Aorta (tissue), 5 donors: ENCODE results near the gene FZR1. TPM values are rescaled to one million over a fixed set of nuclear protein-coding genes. Genes with fewer than 3 reads are reported as not detected.
"Not testable (repeated sequence)": the region's sequence is repeated elsewhere in the genome, so short reads cannot be mapped to it uniquely, and the experiment has no call there.

ENCODE experiments used
- ATAC-seq: fragments of 200-7000 bp; cut with Tn5 transposase; one replicate; pipeline ENCODE4 v1.9.1; 2022; ENCODE audit warnings: moderate library complexity; ENCODE audit not compliant: low FRiP score
- DNase-seq, 2 donors: peaks; one replicate each; pipeline ENCODE4 v3.0.0-alpha.2; 2020
- H3K27ac ChIP-seq, 2 donors: one replicate each; pipeline ENCODE4 v1.5.1; 2013; ENCODE audit warnings: low read length in 2 of 2, mild to moderate bottlenecking in 2 of 2, moderate library complexity in 2 of 2, control low read depth in 1 of 2, inconsistent platforms in 1 of 2, low read depth in 1 of 2
- H3K27me3 ChIP-seq, 2 donors: one replicate each; pipeline ENCODE4 v1.6.1; 2013; ENCODE audit warnings: control low read depth in 1 of 2, low read length in 1 of 2, mild to moderate bottlenecking in 1 of 2, moderate library complexity in 1 of 2; ENCODE audit not compliant: insufficient read depth in 2 of 2, control insufficient read depth in 1 of 2
- H3K36me3 ChIP-seq, 2 donors: one replicate each; pipeline ENCODE4 v1.6.1; 2013; ENCODE audit warnings: control low read depth in 1 of 2, low read length in 1 of 2, mild to moderate bottlenecking in 1 of 2; ENCODE audit not compliant: insufficient read depth in 2 of 2, control insufficient read depth in 1 of 2
- H3K4me1 ChIP-seq, 2 donors: one replicate each; pipeline ENCODE4 v1.6.1; 2013; ENCODE audit warnings: low read length in 2 of 2, control low read depth in 1 of 2, mild to moderate bottlenecking in 1 of 2, moderate library complexity in 1 of 2; ENCODE audit not compliant: insufficient read depth in 2 of 2, control insufficient read depth in 1 of 2
- H3K4me3 ChIP-seq, 2 donors: one replicate each; pipeline ENCODE4 v1.5.1; 2013; ENCODE audit warnings: low read length in 2 of 2, control low read depth in 1 of 2, mild to moderate bottlenecking in 1 of 2
- H3K9me3 ChIP-seq: one replicate; pipeline ENCODE4 v1.6.1; 2013; ENCODE audit warnings: mild to moderate bottlenecking, low read length; ENCODE audit not compliant: control insufficient read depth
- WGBS, 2 donors: extraction: QIAGEN DNeasy Blood & Tissue Kit; methylation state at CpG; one replicate each; pipeline ENCODE4 v1.1.7; 2013; 5-methylcytosine and 5-hydroxymethylcytosine counted together
- intact Hi-C, 2 donors: fragments of 100-400 bp; cut with DNase I; formaldehyde crosslinking; loops; one replicate each; pipeline versions ENCODE4 v1.14.2 to v1.15.0; 2022
- polyA plus RNA-seq, 2 donors: library from polyadenylated mRNA; stranded (reverse); fragments of 200-250 nt; gene quantifications; one replicate each; pipeline ENCODE4 v1.2.3, GENCODE V29; 2013
- total RNA-seq, 2 donors: library from RNA; stranded (reverse); fragmentation: NEBNext Ultra II Directional; extraction: Animal tissue kit (Norgen Biotek cat#: 25700); gene quantifications; one replicate each; pipeline ENCODE4 v1.2.1, GENCODE V29; 2021
- donor health status: healthy with polysubstance abuse.
- donor health status: Bipolar disorder and iron deficiency.
- donor health status: DM: no; HTN: no; CAD: no.
- donor health status: DM: no; HTN: no; CAD: no.
- donor health status: DM: yes; HTN: yes; CAD: no.

The FZR1 gene
- total and polyA plus RNA-seq, 4 donors = 8.0 to 42.0 (median 29.4) TPM

- H3K36me3 ChIP-seq, H3K9me3 ChIP-seq, intact Hi-C loops, H3K27me3 ChIP-seq, H3K4me3 ChIP-seq, H3K27ac ChIP-seq, DNase-seq, ATAC-seq, H3K4me1 ChIP-seq: not testable (repeated sequence)
- WGBS, 2 donors = 93 to 94% methylated on average over 18 of the region's 18 CpGs
Measured at GRCh38 chr19:3508121-3508661, 2.1 kb downstream of the FZR1 start.

GRCh38 chr19:3508771-3509535, 2.8 kb downstream of the FZR1 start:
- no peak for ATAC-seq
- Histone ChIP-seq H3K4me1 (no peaks in the 10 kb centered on the region), H3K27ac (no peak overlapping the region), H3K9me3 (no peaks in the 10 kb centered on the region), H3K4me3 (no peak overlapping the region), H3K36me3 (peaks cover 0 to 2% of the 10 kb centered on the region in 2 donors), H3K27me3 (no peaks in the 10 kb centered on the region)
- 74 to 80% methylated on average over 20 to 23 of the region's 23 CpGs for WGBS, 2 donors
- no peak for DNase-seq
- intact Hi-C loops = no loop called here

GRCh38 chr19:3509566-3509989, 3.5 kb downstream of the FZR1 start:
- Histone ChIP-seq H3K36me3 (peaks cover 0 to 2% of the 10 kb centered on the region in 2 donors), H3K4me3 (no peak overlapping the region), H3K4me1 (no peaks in the 10 kb centered on the region), H3K27ac (no peak overlapping the region), H3K9me3 (no peaks in the 10 kb centered on the region), H3K27me3 (no peaks in the 10 kb centered on the region)
- intact Hi-C loops = no loop called here
- ATAC-seq (no peak), DNase-seq (no peak)
- WGBS, 2 donors = 85 to 86% methylated on average over 15 of the region's 15 CpGs

- Histone ChIP-seq H3K4me3 (no peak overlapping the region), H3K27me3 (no peaks in the 10 kb centered on the region), H3K27ac (no peak overlapping the region), H3K9me3 (no peaks in the 10 kb centered on the region), H3K4me1 (no peaks in the 10 kb centered on the region), H3K36me3 (peaks cover 0 to 2% of the 10 kb centered on the region in 2 donors)
- DNase-seq (no peak), ATAC-seq (no peak)
- intact Hi-C loops = no loop called here
- WGBS, 2 donors = 84 to 93% methylated on average over 20 to 22 of the region's 22 CpGs
Measured at GRCh38 chr19:3510727-3511126, 4.6 kb downstream of the FZR1 start.

- no peak overlapping the region for H3K27ac ChIP-seq
- H3K9me3 ChIP-seq = no peaks in the 10 kb centered on the region
- 76% methylated on average over 26 of the region's 26 CpGs for WGBS, 2 donors
- H3K27me3 ChIP-seq = no peaks in the 10 kb centered on the region
- H3K36me3 ChIP-seq = peaks cover 0 to 2% of the 10 kb centered on the region in 2 donors
- H3K4me1 ChIP-seq = no peaks in the 10 kb centered on the region
- intact Hi-C loops = no loop called here
- no peak for ATAC-seq
- H3K4me3 ChIP-seq = no peak overlapping the region
- DNase-seq = no peak
Measured at GRCh38 chr19:3511506-3512251, 5.6 kb downstream of the FZR1 start.

GRCh38 chr19:3512562-3513228, 6.6 kb downstream of the FZR1 start:
- Histone ChIP-seq H3K36me3 (peaks cover 0 to 2% of the 10 kb centered on the region in 2 donors), H3K9me3 (no peaks in the 10 kb centered on the region), H3K4me1 (no peaks in the 10 kb centered on the region), H3K4me3 (no peak overlapping the region), H3K27ac (no peak overlapping the region), H3K27me3 (no peaks in the 10 kb centered on the region)
- WGBS, 2 donors = 73 to 83% methylated on average over 17 of the region's 17 CpGs
- ATAC-seq (no peak), DNase-seq (no peak)
- intact Hi-C loops = no loop called here

- no peaks in the 10 kb centered on the region for H3K27me3 ChIP-seq
- WGBS, 2 donors = 68 to 72% methylated on average over 23 of the region's 23 CpGs
- H3K27ac ChIP-seq = no peak overlapping the region
- intact Hi-C loops = no loop called here
- ATAC-seq (no peak), DNase-seq (no peak)
- H3K4me3 ChIP-seq = no peak overlapping the region
- H3K9me3 ChIP-seq = no peaks in the 10 kb centered on the region
- no peaks in the 10 kb centered on the region for H3K4me1 ChIP-seq
- H3K36me3 ChIP-seq = peaks cover 0 to 2% of the 10 kb centered on the region in 2 donors
Measured at GRCh38 chr19:3513229-3514140, 7.4 kb downstream of the FZR1 start.

GRCh38 chr19:3514930-3515329, 8.8 kb downstream of the FZR1 start:
- WGBS, 2 donors = 90 to 91% methylated on average over 12 of the region's 12 CpGs
- no peak for ATAC-seq
- H3K9me3 ChIP-seq = no peaks in the 10 kb centered on the region
- no peaks in the 10 kb centered on the region for H3K4me1 ChIP-seq
- no peak overlapping the region for H3K27ac ChIP-seq
- H3K36me3 ChIP-seq = no peaks in the 10 kb centered on the region
- H3K4me3 ChIP-seq = no peak overlapping the region
- H3K27me3 ChIP-seq = no peaks in the 10 kb centered on the region
- intact Hi-C loops = no loop called here
- no peak for DNase-seq
